22Rv1 (cell line): Measurements from ENCODE around the gene SIMC1.
"Not testable (repeated sequence)": the region's sequence is repeated elsewhere in the genome, so short reads cannot be mapped to it uniquely, and the experiment has no call there.

Experiments
- ZFX ChIP-seq: fragments of 450-650 bp; IDR thresholded peaks from 2 replicates; pipeline ENCODE4 v1.6.1; 2017; ENCODE audit warnings: antibody characterized with exemption, borderline replicate concordance
- TF ChIP-seq, protein P1 (sequence below): fragments of 450-650 bp; IDR thresholded peaks from 2 replicates; pipeline ENCODE4 v1.5.1; 2017; ENCODE audit warnings: mild to moderate bottlenecking

DNA sequence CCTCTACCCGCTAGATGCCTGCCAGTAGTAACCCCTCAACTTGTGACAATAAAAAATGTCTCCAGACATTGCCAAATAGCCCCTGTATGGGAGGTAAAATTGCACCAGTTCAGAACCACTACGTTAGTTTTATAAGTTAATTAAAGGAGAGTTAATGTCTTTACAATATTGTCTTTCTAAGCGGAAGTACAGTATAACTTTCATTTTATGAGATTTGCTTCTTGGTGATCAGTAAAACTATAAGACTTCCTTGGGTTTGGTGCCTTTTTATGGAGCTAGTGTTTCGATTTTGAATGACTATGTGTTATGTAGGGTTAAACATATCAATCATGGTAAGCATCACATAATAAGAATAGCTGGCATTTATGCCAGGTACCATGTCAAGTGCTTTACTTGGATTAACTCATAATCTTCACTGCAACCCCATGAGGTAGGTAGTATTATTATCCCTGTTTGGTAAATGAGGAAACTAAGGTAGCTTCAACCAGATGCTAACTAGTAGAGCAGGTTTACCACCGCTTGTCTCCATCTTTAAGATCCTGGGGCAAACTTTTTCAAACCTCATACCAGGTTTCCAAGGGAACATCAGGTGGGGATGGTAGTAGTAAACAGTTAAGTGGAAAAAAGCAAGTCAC lies 19.8 kb downstream of the SIMC1 start:
- TF ChIP-seq, protein P1, sequence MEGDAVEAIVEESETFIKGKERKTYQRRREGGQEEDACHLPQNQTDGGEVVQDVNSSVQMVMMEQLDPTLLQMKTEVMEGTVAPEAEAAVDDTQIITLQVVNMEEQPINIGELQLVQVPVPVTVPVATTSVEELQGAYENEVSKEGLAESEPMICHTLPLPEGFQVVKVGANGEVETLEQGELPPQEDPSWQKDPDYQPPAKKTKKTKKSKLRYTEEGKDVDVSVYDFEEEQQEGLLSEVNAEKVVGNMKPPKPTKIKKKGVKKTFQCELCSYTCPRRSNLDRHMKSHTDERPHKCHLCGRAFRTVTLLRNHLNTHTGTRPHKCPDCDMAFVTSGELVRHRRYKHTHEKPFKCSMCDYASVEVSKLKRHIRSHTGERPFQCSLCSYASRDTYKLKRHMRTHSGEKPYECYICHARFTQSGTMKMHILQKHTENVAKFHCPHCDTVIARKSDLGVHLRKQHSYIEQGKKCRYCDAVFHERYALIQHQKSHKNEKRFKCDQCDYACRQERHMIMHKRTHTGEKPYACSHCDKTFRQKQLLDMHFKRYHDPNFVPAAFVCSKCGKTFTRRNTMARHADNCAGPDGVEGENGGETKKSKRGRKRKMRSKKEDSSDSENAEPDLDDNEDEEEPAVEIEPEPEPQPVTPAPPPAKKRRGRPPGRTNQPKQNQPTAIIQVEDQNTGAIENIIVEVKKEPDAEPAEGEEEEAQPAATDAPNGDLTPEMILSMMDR: not testable (repeated sequence)
- not testable (repeated sequence) for TF ChIP-seq ZFX
